Breast epithelium (tissue), 4 donors: ENCODE data around the gene FTO. TPM values are rescaled to one million over a fixed set of nuclear protein-coding genes. Genes with fewer than 3 reads are reported as not detected.

Source experiments
- DNase-seq, 2 donors: peaks; one replicate each; pipeline ENCODE4 v3.0.0-alpha.2; 2019; ENCODE audit warnings: low spot score in 2 of 2
- H3K27ac ChIP-seq, 2 donors: fragments of 200-600 bp; sonication (generic) in 1 of 2; one replicate each; pipeline ENCODE4 v1.5.1; 2016 to 2019; ENCODE audit warnings: mild to moderate bottlenecking in 1 of 2
- H3K27me3 ChIP-seq, 2 donors: fragments of 200-600 bp; sonication (generic) in 1 of 2; one replicate each; pipeline versions ENCODE4 v1.5.1 to v1.6.0; 2017 to 2019; ENCODE audit warnings: control low read depth in 1 of 2, mild to moderate bottlenecking in 1 of 2
- H3K36me3 ChIP-seq: fragments of 200-600 bp; one replicate; pipeline ENCODE4 v1.5.1; 2019
- H3K4me1 ChIP-seq, 2 donors: fragments of 200-600 bp; sonication (generic); one replicate each; pipeline ENCODE4 v1.5.1; 2016 to 2019; ENCODE audit warnings: control low read depth in 1 of 2
- H3K4me3 ChIP-seq, 3 donors: fragments of 200-600 bp; sonication (generic); 1 replicate in 2 of 3; 2 replicates in 1 of 3; pipeline ENCODE4 v1.5.1; 2016 to 2019; ENCODE audit warnings: mild to moderate bottlenecking in 3 of 3, moderate library complexity in 2 of 3
- H3K9me3 ChIP-seq, 2 donors: fragments of 200-600 bp; sonication (generic) in 1 of 2; one replicate each; pipeline ENCODE4 v1.5.1; 2016 to 2019; ENCODE audit warnings: control low read depth in 1 of 2
- POLR2A ChIP-seq: fragments of 450-650 bp; IDR thresholded peaks from one replicate; pipeline ENCODE4 v1.6.1; 2016; ENCODE audit warnings: antibody characterized with exemption, mild to moderate bottlenecking, moderate library complexity
- POLR2AphosphoS5 ChIP-seq, 3 donors: sonication (generic); formaldehyde crosslinking; IDR thresholded peaks; one replicate each; pipeline ENCODE4 v1.6.1; 2017; ENCODE audit warnings: antibody characterized with exemption in 3 of 3
- intact Hi-C: fragments of 100-400 bp; cut with DNase I; formaldehyde crosslinking; loops from one replicate; pipeline ENCODE4 v1.15.1; 2023; ENCODE audit warnings: low total_unique reads
- total RNA-seq, 3 donors: library from RNA; depleted of rRNA; stranded (reverse); fragments of >200 nt; gene quantifications; one replicate each; pipeline ENCODE4 v1.1.0, GENCODE V29; 2016
- TF ChIP-seq, protein P1 (sequence below), 3 donors: fragments of 450-650 bp; IDR thresholded peaks; one replicate each; pipeline ENCODE4 v1.5.1; 2016 to 2017; ENCODE audit warnings: antibody characterized with exemption in 3 of 3, mild to moderate bottlenecking in 3 of 3, moderate library complexity in 3 of 3

Gene FTO
- total RNA-seq, 3 donors from 2014 or later, result 109 to 193 (median 174) TPM

DNA sequence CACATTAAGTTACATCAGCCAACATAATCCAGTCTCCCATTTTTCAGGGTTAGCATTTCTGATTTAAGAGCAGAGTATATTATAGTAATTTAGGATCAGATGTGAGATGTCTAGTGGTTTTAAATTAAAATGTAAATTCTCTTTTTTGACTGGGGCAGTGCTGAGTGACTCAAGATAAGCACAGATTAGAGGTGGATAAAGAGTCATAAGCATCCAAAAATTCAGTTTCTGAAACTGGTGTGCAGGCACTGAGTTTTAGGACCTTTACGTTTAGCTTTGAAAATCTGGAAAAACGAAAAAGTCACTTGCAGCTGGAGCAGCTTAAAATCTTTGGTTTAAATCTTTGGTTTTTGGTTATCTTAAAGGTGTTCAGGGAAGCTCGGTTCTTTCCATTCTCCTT lies 190.7 kb downstream of the FTO start:
- Histone ChIP-seq H3K4me1 (peaks cover 3 to 14% of the 10 kb centered on the region in 2 donors), H3K9me3 (no peaks in the 10 kb centered on the region), H3K27me3 (no peaks in the 10 kb centered on the region), H3K27ac (peak overlapping the region; percentile 9 to 39), H3K4me3 (no peak overlapping the region), H3K36me3 (no peaks in the 10 kb centered on the region)
- TF ChIP-seq, protein P1, sequence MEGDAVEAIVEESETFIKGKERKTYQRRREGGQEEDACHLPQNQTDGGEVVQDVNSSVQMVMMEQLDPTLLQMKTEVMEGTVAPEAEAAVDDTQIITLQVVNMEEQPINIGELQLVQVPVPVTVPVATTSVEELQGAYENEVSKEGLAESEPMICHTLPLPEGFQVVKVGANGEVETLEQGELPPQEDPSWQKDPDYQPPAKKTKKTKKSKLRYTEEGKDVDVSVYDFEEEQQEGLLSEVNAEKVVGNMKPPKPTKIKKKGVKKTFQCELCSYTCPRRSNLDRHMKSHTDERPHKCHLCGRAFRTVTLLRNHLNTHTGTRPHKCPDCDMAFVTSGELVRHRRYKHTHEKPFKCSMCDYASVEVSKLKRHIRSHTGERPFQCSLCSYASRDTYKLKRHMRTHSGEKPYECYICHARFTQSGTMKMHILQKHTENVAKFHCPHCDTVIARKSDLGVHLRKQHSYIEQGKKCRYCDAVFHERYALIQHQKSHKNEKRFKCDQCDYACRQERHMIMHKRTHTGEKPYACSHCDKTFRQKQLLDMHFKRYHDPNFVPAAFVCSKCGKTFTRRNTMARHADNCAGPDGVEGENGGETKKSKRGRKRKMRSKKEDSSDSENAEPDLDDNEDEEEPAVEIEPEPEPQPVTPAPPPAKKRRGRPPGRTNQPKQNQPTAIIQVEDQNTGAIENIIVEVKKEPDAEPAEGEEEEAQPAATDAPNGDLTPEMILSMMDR (IDR thresholded peaks at IDR 0.05), result no peak
- TF ChIP-seq POLR2AphosphoS5 (IDR thresholded peaks at IDR 0.05) (no peak), POLR2A (no peak)
- intact Hi-C loops, result loop anchor here (10.0 kb wide), 1 partner anchor 390 kb away; the partner anchor contains the start of gene IRX3
- no peak for DNase-seq

DNA sequence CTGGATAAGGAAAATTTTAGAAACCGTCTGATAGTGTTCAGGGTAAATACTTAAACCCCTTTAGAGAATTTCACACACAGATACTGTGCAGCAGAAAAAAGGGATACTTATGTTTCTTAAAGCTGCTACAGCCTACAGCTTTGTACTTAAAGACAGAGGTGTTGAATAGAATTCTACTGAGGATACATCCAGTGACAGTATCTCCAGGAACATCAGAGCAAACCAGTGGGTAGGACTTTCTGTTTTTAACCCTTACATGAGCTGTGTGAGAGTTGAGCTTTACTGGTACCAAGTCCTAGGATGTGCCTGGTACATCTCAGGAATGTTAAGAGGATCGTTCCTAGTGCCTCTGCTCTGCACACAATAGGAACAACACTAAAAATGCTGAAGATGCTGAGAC lies 191.5 kb downstream of the FTO start:
- Histone ChIP-seq H3K27me3 (no peaks in the 10 kb centered on the region), H3K9me3 (no peaks in the 10 kb centered on the region), H3K4me1 (peaks cover 3 to 14% of the 10 kb centered on the region in 2 donors), H3K36me3 (no peaks in the 10 kb centered on the region), H3K4me3 (no peak overlapping the region), H3K27ac (peak overlapping the region; percentile 1 to 9)
- no peak for DNase-seq
- intact Hi-C loops, result loop anchor here (10.0 kb wide), 1 partner anchor 389 kb away; the partner anchor contains the start of gene IRX3
- no peak for TF ChIP-seq POLR2AphosphoS5 (IDR thresholded peaks at IDR 0.05)
- TF ChIP-seq, protein P1 (IDR thresholded peaks at IDR 0.05), result no peak
- no peak for TF ChIP-seq POLR2A

DNA sequence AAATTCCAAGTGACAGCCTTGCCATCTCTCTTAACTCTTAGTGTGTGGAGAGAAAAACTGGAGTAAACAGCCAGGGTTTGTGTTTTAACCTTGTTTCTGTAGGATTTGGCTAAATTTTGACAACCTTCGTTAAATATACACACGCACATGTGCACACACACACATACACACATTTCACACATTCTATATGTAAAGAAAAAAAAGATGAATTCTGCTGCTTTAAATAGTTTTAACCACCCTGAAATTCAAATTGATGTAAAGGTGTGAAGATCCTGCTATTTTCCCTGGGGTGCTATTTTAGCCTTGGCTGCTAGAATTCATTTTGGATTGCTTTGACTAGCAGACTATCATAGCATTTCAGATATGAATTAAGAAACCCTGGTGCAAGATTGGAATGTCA lies 191.9 kb downstream of the FTO start:
- DNase-seq, result no peak
- H3K27me3 ChIP-seq, result no peaks in the 10 kb centered on the region
- H3K36me3 ChIP-seq, result no peaks in the 10 kb centered on the region
- intact Hi-C loops, result loop anchor here (10.0 kb wide), 1 partner anchor 389 kb away; the partner anchor contains the start of gene IRX3
- TF ChIP-seq POLR2AphosphoS5 (IDR thresholded peaks at IDR 0.05) (no peak), POLR2A (no peak)
- TF ChIP-seq, protein P1 (IDR thresholded peaks at IDR 0.05), result no peak
- no peaks in the 10 kb centered on the region for H3K9me3 ChIP-seq
- peaks cover 3 to 14% of the 10 kb centered on the region in 2 donors for H3K4me1 ChIP-seq
- no peak overlapping the region for H3K4me3 ChIP-seq
- H3K27ac ChIP-seq, result peak overlapping the region; percentile 1 to 9

DNA sequence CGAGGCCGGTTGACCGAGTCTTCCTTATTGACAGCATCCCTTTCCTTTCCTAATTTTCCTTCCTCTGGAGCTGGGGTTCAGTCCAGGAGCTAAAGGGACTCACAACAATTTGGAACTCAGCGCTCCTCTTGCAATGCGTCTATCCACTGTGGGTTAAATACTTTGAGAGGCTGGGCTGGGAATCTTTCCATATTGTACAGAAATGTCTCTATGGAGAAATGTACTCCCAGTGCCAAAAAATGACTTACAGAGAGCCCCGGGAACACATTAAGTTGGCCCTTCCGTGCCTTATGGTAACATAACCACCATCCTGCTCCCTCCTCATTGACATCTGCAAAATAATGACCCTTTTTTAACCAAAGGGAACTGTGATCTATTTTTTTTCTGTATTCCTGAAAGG lies 192.8 kb downstream of the FTO start:
- intact Hi-C loops, result loop anchor here (10.0 kb wide), 1 partner anchor 388 kb away; the partner anchor contains the start of gene IRX3
- TF ChIP-seq POLR2A, result no peak
- no peak for TF ChIP-seq POLR2AphosphoS5 (IDR thresholded peaks at IDR 0.05)
- TF ChIP-seq, protein P1 (IDR thresholded peaks at IDR 0.05), result no peak

DNA sequence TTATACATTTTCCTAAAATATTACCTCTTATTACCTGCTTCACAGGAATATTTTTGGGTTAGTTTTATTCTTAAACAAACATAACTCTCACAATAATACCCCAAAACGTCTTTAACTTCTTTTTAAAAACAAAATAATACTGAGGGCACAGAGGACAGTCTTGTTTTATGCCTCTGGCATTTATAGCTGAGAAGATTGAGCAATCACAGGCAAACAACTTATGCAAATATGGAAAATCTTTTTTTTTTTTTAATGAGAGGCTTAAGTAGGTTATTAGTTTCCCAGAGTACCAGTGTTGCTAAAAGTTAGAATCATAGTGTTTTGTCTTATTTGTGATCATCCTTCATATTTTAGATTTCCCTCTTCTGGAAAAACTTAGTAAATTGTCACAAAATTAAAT lies 195.0 kb downstream of the FTO start:
- intact Hi-C loops, result loop anchor here (10.0 kb wide), 1 partner anchor 386 kb away; the partner anchor contains the start of gene IRX3
- TF ChIP-seq POLR2A, result no peak
- TF ChIP-seq, protein P1 (IDR thresholded peaks at IDR 0.05), result no peak
- no peak for TF ChIP-seq POLR2AphosphoS5 (IDR thresholded peaks at IDR 0.05)
- Histone ChIP-seq H3K27me3 (no peaks in the 10 kb centered on the region), H3K27ac (peak overlapping the region; percentile 56 to 61), H3K9me3 (no peaks in the 10 kb centered on the region), H3K4me1 (peaks cover 3 to 8% of the 10 kb centered on the region in 2 donors), H3K36me3 (no peaks in the 10 kb centered on the region), H3K4me3 (no peak overlapping the region)
- no peak for DNase-seq

More for the DNA sequence above, 192.8 kb downstream of the FTO start:
- Histone ChIP-seq H3K27ac (peak overlapping the region; percentile 17 to 44), H3K4me3 (no peak overlapping the region), H3K9me3 (no peaks in the 10 kb centered on the region), H3K4me1 (peaks cover 3 to 14% of the 10 kb centered on the region in 2 donors), H3K27me3 (no peaks in the 10 kb centered on the region), H3K36me3 (no peaks in the 10 kb centered on the region)
- no peak for DNase-seq
